ENCODE results near the gene OSBPL1A. TPM values are rescaled to one million over a fixed set of nuclear protein-coding genes. Genes with fewer than 3 reads are reported as not detected.

The OSBPL1A gene
- total and polyA plus RNA-seq, 10 of the 15 experiments (the other 5 are each of a cell fraction or from before 2014, with no cell fraction given): 0.02 to 0.83 (median 0.11) TPM; not detected in 6

GRCh38 chr18:24142376-24142775 is 255.2 kb downstream of the OSBPL1A start:
- in situ Hi-C loops (cut with MboI) (no loop called here), intact Hi-C loops (cut with micrococcal nuclease; ENCODE audit: unreplicated experiment) (no loop called here)
- Histone ChIP-seq H3K4me2 (ENCODE audit: control insufficient read depth, insufficient read depth) (no peak overlapping the region), H3K36me3 (ENCODE audit: control insufficient read depth in 2 of 2, insufficient read depth in 2 of 2, low read length in 1 of 2) (no peaks in the 10 kb centered on the region), H3K79me2 (ENCODE audit: control insufficient read depth, insufficient read depth, low read length) (no peaks in the 10 kb centered on the region), H4K20me1 (ENCODE audit: control insufficient read depth, insufficient read depth) (no peaks in the 10 kb centered on the region), H3K27me3 (replicated peaks in 1 of 2; ENCODE audit: control insufficient read depth in 2 of 2, insufficient read depth in 2 of 2, low read length in 1 of 2) (peaks cover 0 to 3% of the 10 kb centered on the region in 2 experiments; a peak in 1 of 4 replicates), H3K9ac (ENCODE audit: control insufficient read depth, insufficient read depth, low read length) (no peak overlapping the region), H3K4me3 (no peak overlapping the region), H3K27ac (ENCODE audit: control insufficient read depth, insufficient read depth) (no peak overlapping the region), H3K9me3 (replicated peaks; ENCODE audit: control insufficient read depth, insufficient read depth, low read length) (no peaks in the 10 kb centered on the region), H2AFZ (ENCODE audit: control insufficient read depth, low read depth, low read length) (no peak overlapping the region), H3K4me1 (ENCODE audit: control insufficient read depth, insufficient read depth, low read length) (peaks cover 5% of the 10 kb centered on the region)
- SMC1A ChIA-PET (ENCODE audit: uncharacterized antibody, unreplicated experiment): interaction anchor here (0.9 to 1.4 kb wide), 2 partner anchors 11 to 34 kb away, joined by 3 to 4 read pairs; no protein-coding TSS in a partner anchor
- ATAC-seq (no peak), DNase-seq (ENCODE audit: low read depth, low spot score) (no peak), FAIRE-seq (no peak)
- CTCF ChIA-PET: interaction anchor here (0.9 kb wide), 1 partner anchor 34 kb away, joined by 3 read pairs; no protein-coding TSS in a partner anchor
- TF ChIP-seq POLR2A (IDR thresholded peaks at IDR 0.05; ENCODE audit: low read depth, low read length): no peak
- TF ChIP-seq MYC (IDR thresholded peaks at IDR 0.05; ENCODE audit: insufficient read depth, insufficient read length, insufficient replicate concordance, low read length, severe bottlenecking): no peak
- no peak for TF ChIP-seq CBX3 (IDR thresholded peaks at IDR 0.05; ENCODE audit: borderline replicate concordance, low read depth)
- no peak for TF ChIP-seq ZNF274 (IDR thresholded peaks at IDR 0.05; ENCODE audit: insufficient read depth, insufficient read length)
- TF ChIP-seq NBN (IDR thresholded peaks at IDR 0.05): no peak
- TF ChIP-seq SMAD1 (IDR thresholded peaks at IDR 0.05; ENCODE audit: low read depth, partially characterized antibody): no peak
- no peak for TF ChIP-seq BCL11A (IDR thresholded peaks at IDR 0.05; ENCODE audit: low read depth, low read length)
- TF ChIP-seq ZNF217 (IDR thresholded peaks at IDR 0.05): no peak
- no peak for TF ChIP-seq TBL1XR1 (IDR thresholded peaks at IDR 0.05; ENCODE audit: low read depth, low read length)
- TF ChIP-seq LARP7 (IDR thresholded peaks at IDR 0.05): no peak
- TF ChIP-seq SMAD5 (IDR thresholded peaks at IDR 0.05; ENCODE audit: low read depth): no peak
- no peak for TF ChIP-seq ZSCAN29 (IDR thresholded peaks at IDR 0.05)
- BruUV-seq (replicated peaks): no TSS peak
- POLR2A ChIA-PET: no interaction called here
- RAD21 ChIA-PET (ENCODE audit: unreplicated experiment): no interaction called here
